CD4-positive, alpha-beta T cell treated with Interleukin-2 at 100 ng/mL for 4 hours (primary cell): ENCODE results near the gene LRIT3.
"Not testable (repeated sequence)": the region's sequence is repeated elsewhere in the genome, so short reads cannot be mapped to it uniquely, and the experiment has no call there.

Experiments used
- DNase-seq: peaks from one replicate; pipeline ENCODE4 v3.0.0-alpha.2; 2020; ENCODE audit warnings: low spot score

Gene LRIT3

GRCh38 chr4:109848501-109848900 is 594 bp downstream of the LRIT3 start:
- no peak for DNase-seq

GRCh38 chr4:109850601-109851000 is 2.7 kb downstream of the LRIT3 start:
- no peak for DNase-seq

- not testable (repeated sequence) for DNase-seq
Observed at GRCh38 chr4:109859426-109860300, 11.8 kb downstream of the LRIT3 start.

GRCh38 chr4:109861271-109861670 is 13.4 kb downstream of the LRIT3 start:
- DNase-seq: no peak

GRCh38 chr4:109861916-109862511 is 14.1 kb downstream of the LRIT3 start:
- no peak for DNase-seq

- no peak for DNase-seq
Observed at GRCh38 chr4:109864134-109864533, 16.2 kb downstream of the LRIT3 start.

GRCh38 chr4:109870061-109870460 is 22.2 kb downstream of the LRIT3 start:
- no peak for DNase-seq

- DNase-seq: no peak
Observed at GRCh38 chr4:109872065-109872464, 24.2 kb downstream of the LRIT3 start.

- no peak for DNase-seq
Observed at GRCh38 chr4:109872950-109873656, 25.2 kb downstream of the LRIT3 start.

GRCh38 chr4:109873791-109874514 is 26.0 kb downstream of the LRIT3 start:
- no peak for DNase-seq

GRCh38 chr4:109875106-109875505 is 27.2 kb downstream of the LRIT3 start:
- no peak for DNase-seq

GRCh38 chr4:109875553-109875952 is 27.6 kb downstream of the LRIT3 start:
- DNase-seq: not testable (repeated sequence)

- no peak for DNase-seq
Observed at GRCh38 chr4:109876634-109877265, 28.8 kb downstream of the LRIT3 start.

GRCh38 chr4:109877400-109877799 is 29.5 kb downstream of the LRIT3 start:
- DNase-seq: no peak

GRCh38 chr4:109878355-109878754 is 30.4 kb downstream of the LRIT3 start:
- DNase-seq: no peak

GRCh38 chr4:109879081-109879480 is 31.2 kb downstream of the LRIT3 start:
- DNase-seq: no peak

GRCh38 chr4:109879636-109880314 is 31.9 kb downstream of the LRIT3 start:
- DNase-seq: no peak

- no peak for DNase-seq
Observed at GRCh38 chr4:109886303-109886702, 38.4 kb downstream of the LRIT3 start.

- no peak for DNase-seq
Observed at GRCh38 chr4:109887071-109887470, 39.2 kb downstream of the LRIT3 start.

GRCh38 chr4:109890076-109890475 is 42.2 kb downstream of the LRIT3 start:
- DNase-seq: no peak
